Activated naive CD4-positive, alpha-beta T cell treated with anti-CD3 and anti-CD28 coated beads, Interleukin-2, amount 50 U/mL, for 72 hours (primary cell): ENCODE results near the gene FAM107B. TPM values are rescaled to one million over a fixed set of nuclear protein-coding genes. Genes with fewer than 3 reads are reported as not detected.

Source experiments
- ATAC-seq, 2 donors: fragments of 150-1000 bp; cut with Tn5 transposase; 2 replicates each; pipeline ENCODE4 v1.10.0; 2021; ENCODE audit warnings: mild to moderate bottlenecking in 2 of 2, moderate library complexity in 2 of 2
- DNase-seq, 2 donors: peaks; one replicate each; pipeline ENCODE4 v3.0.0; 2021 to 2022; ENCODE audit warnings: low spot score in 2 of 2
- H3K27ac Mint-ChIP-seq, 2 donors: one replicate each; pipeline ENCODE4 v1.8.0; 2022; ENCODE audit warnings: mild to moderate bottlenecking in 2 of 2, mixed read lengths in 2 of 2
- H3K36me3 Mint-ChIP-seq, 2 donors: one replicate each; pipeline ENCODE4 v1.8.0; 2022; ENCODE audit warnings: mixed read lengths in 2 of 2
- H3K9me3 Mint-ChIP-seq, 2 donors: one replicate each; pipeline ENCODE4 v1.8.0; 2022; ENCODE audit warnings: mixed read lengths in 2 of 2
- total RNA-seq, 2 donors: library from RNA; stranded (reverse); gene quantifications; one replicate each; pipeline ENCODE4 v1.2.3, GENCODE V29; 2022

Gene FAM107B
- total RNA-seq, 2 donors from 2014 or later = 108 to 188 TPM

GRCh38 chr10:14528450-14528849 lies 246.2 kb downstream of the FAM107B start:
- Mint-ChIP-seq H3K36me3 (peaks cover 6 to 64% of the 10 kb centered on the region in 2 donors), H3K27ac (peak overlapping the region; percentile 74 to 96), H3K9me3 (no peaks in the 10 kb centered on the region)
- ATAC-seq (peak; percentile 51 to 74), DNase-seq (no peak)

- no peak for DNase-seq
- peak overlapping the region; percentile 81 to 96 for H3K27ac Mint-ChIP-seq
- no peaks in the 10 kb centered on the region for H3K9me3 Mint-ChIP-seq
- no peak for ATAC-seq
- H3K36me3 Mint-ChIP-seq = peaks cover 6 to 67% of the 10 kb centered on the region in 2 donors
These were observed 246.8 kb downstream of the FAM107B start for GRCh38 chr10:14527915-14528314.

GRCh38 chr10:14527134-14527844 lies 247.4 kb downstream of the FAM107B start:
- peak; percentile 84 to 91 for ATAC-seq
- H3K36me3 Mint-ChIP-seq = peaks cover 6 to 65% of the 10 kb centered on the region in 2 donors

DNA sequence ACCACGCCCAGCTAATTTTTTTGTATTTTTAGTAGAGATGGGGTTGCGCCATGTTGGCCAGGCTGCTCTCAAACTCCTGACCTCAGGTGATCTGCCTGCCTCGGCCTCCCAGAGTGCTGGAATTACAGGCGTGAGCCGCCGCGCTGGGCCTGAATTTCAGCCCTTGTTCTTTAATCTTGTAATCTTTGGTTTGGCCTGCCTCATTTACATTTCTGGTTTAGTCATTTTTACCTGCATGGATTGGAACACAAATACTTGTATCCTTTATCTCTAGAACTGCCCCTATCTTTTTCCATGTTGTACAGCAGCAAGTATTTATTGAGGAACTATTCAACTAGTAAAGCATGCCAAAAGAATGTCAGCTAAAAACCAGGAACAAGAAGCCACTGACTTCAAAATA lies 248.4 kb downstream of the FAM107B start:
- no peak for DNase-seq
- peak overlapping the region in 1 of 2 donors; percentile 96 for H3K27ac Mint-ChIP-seq
- peaks cover 6 to 69% of the 10 kb centered on the region in 2 donors for H3K36me3 Mint-ChIP-seq
- H3K9me3 Mint-ChIP-seq = no peaks in the 10 kb centered on the region
- no peak for ATAC-seq

More at GRCh38 chr10:14527134-14527844, 247.4 kb downstream of the FAM107B start:
- H3K9me3 Mint-ChIP-seq = no peaks in the 10 kb centered on the region
- H3K27ac Mint-ChIP-seq = peak overlapping the region; percentile 81 to 96
- DNase-seq = no peak

DNA sequence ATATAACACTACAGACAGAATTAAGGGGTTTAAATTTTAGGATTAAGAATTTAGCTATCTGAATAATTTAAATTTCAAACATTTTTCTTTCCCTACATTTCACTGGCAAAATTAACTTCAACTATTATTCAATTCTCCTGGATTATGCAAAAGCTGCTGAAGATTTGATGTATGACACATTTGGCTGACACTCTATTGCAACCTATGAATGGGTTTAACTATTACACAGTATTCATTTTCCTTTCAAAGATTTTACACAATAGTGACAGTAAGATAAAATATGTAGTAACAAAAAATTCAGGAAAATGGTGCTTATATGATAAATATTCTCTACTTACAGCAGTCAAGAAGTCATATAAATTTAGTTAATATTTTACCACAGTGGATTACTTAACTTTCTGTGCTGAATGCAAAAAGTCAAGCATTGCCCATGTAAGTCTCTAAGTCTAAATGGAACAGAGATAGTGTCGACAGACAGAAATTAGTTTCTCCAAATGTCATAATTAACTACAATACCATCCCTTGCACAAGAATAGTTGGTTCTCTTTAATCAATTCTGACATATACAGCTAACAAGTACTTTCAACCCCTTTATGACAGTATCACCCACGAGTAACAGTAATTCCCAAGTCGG lies 249.9 kb downstream of the FAM107B start:
- Mint-ChIP-seq H3K9me3 (no peaks in the 10 kb centered on the region), H3K27ac (no peak overlapping the region)
- DNase-seq = no peak

GRCh38 chr10:14523286-14523685 lies 251.4 kb downstream of the FAM107B start:
- peaks cover 6 to 78% of the 10 kb centered on the region in 2 donors for H3K36me3 Mint-ChIP-seq
- DNase-seq (no peak), ATAC-seq (no peak)
- no peaks in the 10 kb centered on the region for H3K9me3 Mint-ChIP-seq
- peak overlapping the region in 1 of 2 donors; percentile 94 for H3K27ac Mint-ChIP-seq

More for the DNA sequence above, 249.9 kb downstream of the FAM107B start:
- ATAC-seq = no peak
- H3K36me3 Mint-ChIP-seq = peaks cover 12 to 78% of the 10 kb centered on the region in 2 donors

DNA sequence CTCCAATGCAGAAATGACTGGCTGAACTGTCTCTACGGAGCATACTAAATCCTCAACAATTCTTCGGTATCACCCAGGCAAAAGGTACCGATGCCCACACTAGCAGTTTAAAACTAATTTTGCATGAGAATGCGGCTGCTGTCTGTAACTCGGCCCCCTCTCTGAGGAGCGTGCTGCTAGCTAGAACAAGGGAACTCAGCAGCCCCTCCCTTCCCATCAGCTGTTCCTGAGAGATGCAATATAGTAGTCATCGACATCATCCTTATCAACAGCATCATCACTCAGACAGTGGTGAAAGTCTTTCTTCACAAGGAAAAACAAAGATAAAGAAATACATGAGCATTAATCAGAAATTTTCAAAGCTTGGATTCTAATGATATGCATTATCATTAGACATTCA lies 254.9 kb downstream of the FAM107B start:
- DNase-seq = no peak
- Mint-ChIP-seq H3K27ac (no peak overlapping the region), H3K36me3 (peaks cover 11 to 68% of the 10 kb centered on the region in 2 donors), H3K9me3 (no peaks in the 10 kb centered on the region)
- ATAC-seq = no peak

- Mint-ChIP-seq H3K9me3 (no peaks in the 10 kb centered on the region), H3K36me3 (peaks cover 11 to 62% of the 10 kb centered on the region in 2 donors), H3K27ac (no peak overlapping the region)
- ATAC-seq (no peak), DNase-seq (no peak)
These were observed 256.5 kb downstream of the FAM107B start for GRCh38 chr10:14518149-14518548.

- Mint-ChIP-seq H3K27ac (no peak overlapping the region), H3K9me3 (no peaks in the 10 kb centered on the region), H3K36me3 (peaks cover 9 to 66% of the 10 kb centered on the region in 2 donors)
- DNase-seq = no peak
- no peak for ATAC-seq
These were observed 261.6 kb downstream of the FAM107B start for GRCh38 chr10:14513123-14513522.

DNA sequence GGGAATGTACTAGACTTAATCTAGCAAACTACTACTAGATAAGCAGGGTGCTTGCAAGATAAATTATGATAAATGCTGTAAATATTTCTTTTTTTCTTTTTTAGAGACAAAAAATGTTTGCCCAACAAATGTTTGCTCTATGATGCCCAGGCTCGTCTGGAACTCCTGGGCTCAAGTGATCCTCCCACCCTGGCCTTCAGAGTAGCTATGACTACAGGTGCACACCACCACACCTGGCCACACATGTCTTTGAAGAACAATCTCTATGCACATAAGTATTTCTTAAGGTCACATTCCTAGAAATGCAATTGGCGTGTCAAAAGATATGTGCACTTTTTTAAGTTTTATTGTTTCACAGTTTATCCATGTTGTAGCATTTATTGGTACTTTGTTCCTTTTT lies 264.4 kb downstream of the FAM107B start:
- Mint-ChIP-seq H3K9me3 (peaks cover 3 to 6% of the 10 kb centered on the region in 2 donors), H3K36me3 (peaks cover 4 to 71% of the 10 kb centered on the region in 2 donors), H3K27ac (no peak overlapping the region)
- no peak for DNase-seq
- no peak for ATAC-seq

- ATAC-seq = no peak
- no peak for DNase-seq
- peaks cover 3 to 6% of the 10 kb centered on the region in 2 donors for H3K9me3 Mint-ChIP-seq
- H3K36me3 Mint-ChIP-seq = peaks cover 4 to 76% of the 10 kb centered on the region in 2 donors
- peak overlapping the region; percentile 49 to 96 for H3K27ac Mint-ChIP-seq
These were observed 266.0 kb downstream of the FAM107B start for GRCh38 chr10:14508725-14509124.

GRCh38 chr10:14507781-14508180 lies 266.9 kb downstream of the FAM107B start:
- no peak for ATAC-seq
- Mint-ChIP-seq H3K36me3 (peaks cover 4 to 70% of the 10 kb centered on the region in 2 donors), H3K27ac (peak overlapping the region; percentile 49 to 94), H3K9me3 (peaks cover 3 to 6% of the 10 kb centered on the region in 2 donors)
- no peak for DNase-seq

GRCh38 chr10:14507176-14507575 lies 267.5 kb downstream of the FAM107B start:
- DNase-seq (peak in 1 of 2 donors; percentile 59), ATAC-seq (peak; percentile 82 to 85)
- Mint-ChIP-seq H3K27ac (peak overlapping the region; percentile 49 to 94), H3K9me3 (peaks cover 3 to 6% of the 10 kb centered on the region in 2 donors), H3K36me3 (peaks cover under 1 to 63% of the 10 kb centered on the region in 2 donors)

DNA sequence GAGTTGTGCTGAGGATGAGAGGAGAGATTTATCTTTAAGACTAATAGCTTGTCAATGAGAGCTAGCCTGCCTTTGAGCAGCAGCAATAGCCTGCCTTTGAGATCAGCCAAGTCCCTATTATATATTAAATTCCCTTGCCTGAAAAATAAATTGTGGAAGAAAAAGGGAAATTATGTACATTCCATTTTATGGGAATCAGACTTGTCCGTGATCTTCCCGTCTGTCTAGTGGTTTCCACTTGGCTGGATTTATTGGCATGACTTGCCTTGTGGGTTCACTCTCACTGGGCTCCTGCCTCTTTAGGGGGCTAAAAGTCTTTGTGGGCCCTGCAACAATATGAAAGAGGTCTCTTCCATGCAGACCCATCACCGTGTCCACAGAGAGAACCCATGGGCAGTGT lies 272.3 kb downstream of the FAM107B start:
- ATAC-seq (no peak), DNase-seq (no peak)
- Mint-ChIP-seq H3K27ac (no peak overlapping the region), H3K9me3 (peaks cover 3 to 6% of the 10 kb centered on the region in 2 donors), H3K36me3 (peaks cover 0 to 24% of the 10 kb centered on the region in 2 donors)

GRCh38 chr10:14500172-14500765 lies 274.4 kb downstream of the FAM107B start:
- DNase-seq (no peak), ATAC-seq (no peak)
- H3K36me3 Mint-ChIP-seq = peaks cover 0 to 4% of the 10 kb centered on the region in 2 donors
- peak overlapping the region in 1 of 2 donors; percentile 84 for H3K27ac Mint-ChIP-seq
- no peaks in the 10 kb centered on the region for H3K9me3 Mint-ChIP-seq

DNA sequence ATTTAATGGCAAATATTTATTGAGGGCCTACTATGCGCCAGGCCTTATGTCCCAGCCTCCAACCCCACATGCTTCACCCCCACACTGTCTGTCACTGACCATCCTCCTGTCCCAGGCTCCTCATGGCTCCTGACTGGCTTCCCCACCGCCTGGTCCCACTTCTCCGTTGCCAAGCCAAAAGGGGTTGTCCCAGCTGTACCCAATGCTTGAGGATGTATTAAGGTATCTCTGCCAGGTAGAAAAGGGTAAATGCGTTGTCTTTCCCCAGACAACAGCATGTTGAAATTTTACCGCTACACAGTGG lies 275.1 kb downstream of the FAM107B start:
- Mint-ChIP-seq H3K36me3 (no peaks in the 10 kb centered on the region), H3K27ac (peak overlapping the region in 1 of 2 donors; percentile 9), H3K9me3 (no peaks in the 10 kb centered on the region)
- ATAC-seq (peak in 1 of 2 donors; percentile 19), DNase-seq (no peak)

- no peak overlapping the region for H3K27ac Mint-ChIP-seq
- no peaks in the 10 kb centered on the region for H3K36me3 Mint-ChIP-seq
- no peak for ATAC-seq
- H3K9me3 Mint-ChIP-seq = no peaks in the 10 kb centered on the region
- DNase-seq = no peak
These were observed 276.4 kb downstream of the FAM107B start for GRCh38 chr10:14498326-14498725.
